SK-N-SH (cell line): Measurements from ENCODE around the gene CPB2. TPM values are rescaled to one million over a fixed set of nuclear protein-coding genes. Genes with fewer than 3 reads are reported as not detected.
A peak's percentile ranks its signal among the peaks of the same experiment; 100 is the strongest.

Source experiments
- CTCF ChIA-PET: fragments of 300-600, 350-600 bp; formaldehyde crosslinking; extraction: SDS; loops from one replicate; lab custom pipeline; 2021; lab: Yijun Ruan, JAX
- POLR2A ChIA-PET: fragments of 350-600 bp; sonication (Branson Sonifier 250); formaldehyde crosslinking; extraction: SDS; loops from one replicate; lab custom pipeline; 2020; ENCODE audit warnings: antibody characterized with exemption, inconsistent platforms; lab: Yijun Ruan, JAX
- DNase-seq: peaks from one replicate; pipeline ENCODE4 v3.0.0; 2012
- H2AFZ ChIP-seq: fragments of 200-600 bp; sonication (generic); 2 replicates; pipeline ENCODE4 v1.8.1; 2016; ENCODE audit warnings: antibody characterized with exemption, mild to moderate bottlenecking, low read depth
- H3F3A ChIP-seq: fragments of 200-600 bp; sonication (generic); replicated peaks from 2 replicates; pipeline ENCODE3; 2016; ENCODE audit warnings: antibody characterized with exemption, mild to moderate bottlenecking; ENCODE audit not compliant: insufficient read depth
- H3K27ac ChIP-seq, 2 experiments: fragments of 200-500 bp in 1 of 2; fragments of 200-600 bp in 1 of 2; sonication (Bioruptor generic) in 1 of 2; sonication (generic), shearing (Covaris generic) in 1 of 2; 2 replicates each; pipeline versions ENCODE4 v1.5.1 to v1.6.1; 2014 to 2016; ENCODE audit warnings: low read depth in 2 of 2, inconsistent platforms in 1 of 2, low read length in 1 of 2, mild to moderate bottlenecking in 1 of 2, mixed read lengths in 1 of 2
- H3K27me3 ChIP-seq: fragments of 200-600 bp; sonication (generic), shearing (Covaris generic); 2 replicates; pipeline ENCODE4 v1.6.1; 2016; ENCODE audit warnings: mixed run types; ENCODE audit not compliant: insufficient read depth
- H3K36me3 ChIP-seq, 2 experiments: fragments of 200-500 bp in 1 of 2; fragments of 200-600 bp in 1 of 2; sonication (Bioruptor generic) in 1 of 2; sonication (generic) in 1 of 2; replicated peaks in 1 of 2; 2 replicates each; pipeline versions ENCODE3 to v1.5.1; 2014 to 2016; ENCODE audit warnings: low read length in 1 of 2, mild to moderate bottlenecking in 1 of 2; ENCODE audit not compliant: insufficient read depth in 2 of 2, control insufficient read depth in 1 of 2
- H3K4me1 ChIP-seq, 2 experiments: fragments of 200-500 bp in 1 of 2; fragments of 200-600 bp in 1 of 2; sonication (Bioruptor generic) in 1 of 2; sonication (generic), shearing (Covaris generic) in 1 of 2; 2 replicates each; pipeline versions ENCODE4 v1.5.1 to v1.6.1; 2014 to 2016; ENCODE audit warnings: low read depth in 1 of 2, low read length in 1 of 2, mixed run types in 1 of 2; ENCODE audit not compliant: insufficient read depth in 2 of 2, control insufficient read depth in 1 of 2
- H3K4me2 ChIP-seq: fragments of 200-600 bp; sonication (generic), shearing (Covaris generic); 2 replicates; pipeline ENCODE4 v1.6.1; 2017; ENCODE audit warnings: mixed run types
- H3K4me3 ChIP-seq, 2 experiments: fragments of 200-500 bp in 1 of 2; fragments of 200-600 bp in 1 of 2; sonication (Bioruptor generic) in 1 of 2; sonication (generic), shearing (Covaris generic) in 1 of 2; 2 replicates each; pipeline versions ENCODE4 v1.5.1 to v1.8.1; 2014 to 2016; ENCODE audit warnings: low read depth in 2 of 2, inconsistent platforms in 1 of 2, low read length in 1 of 2, mild to moderate bottlenecking in 1 of 2, mixed read lengths in 1 of 2, moderate library complexity in 1 of 2
- H3K79me2 ChIP-seq: fragments of 200-600 bp; sonication (generic); 2 replicates; pipeline ENCODE4 v1.8.1; 2017; ENCODE audit warnings: mild to moderate bottlenecking; ENCODE audit not compliant: insufficient read depth
- H3K9ac ChIP-seq: fragments of 200-600 bp; sonication (generic); 2 replicates; pipeline ENCODE4 v1.6.1; 2017; ENCODE audit warnings: mixed run types
- H3K9me2 ChIP-seq: fragments of 200-600 bp; sonication (generic); 2 replicates; pipeline ENCODE4 v1.6.1; 2017; ENCODE audit warnings: mixed run types
- H3K9me3 ChIP-seq: fragments of 200-600 bp; sonication (generic); 2 replicates; pipeline ENCODE4 v1.6.1; 2017; ENCODE audit warnings: mixed run types, mild to moderate bottlenecking, moderate library complexity
- H4K20me1 ChIP-seq: fragments of 200-600 bp; sonication (generic); 2 replicates; pipeline ENCODE4 v1.6.1; 2017; ENCODE audit warnings: mild to moderate bottlenecking, mixed run types; ENCODE audit not compliant: insufficient read depth
- CHD2 ChIP-seq: fragments of 150-350 bp; IDR thresholded peaks from 2 replicates; pipeline ENCODE4 v1.6.1; 2018; ENCODE audit warnings: low read length; ENCODE audit not compliant: partially characterized antibody
- EP300 ChIP-seq, 2 experiments: IDR thresholded peaks; 2 replicates each; pipeline versions ENCODE4 v1.4.0 to v1.6.1; 2012; ENCODE audit warnings: borderline replicate concordance in 1 of 2, low read depth in 1 of 2, low read length in 1 of 2
- EZH2phosphoT487 ChIP-seq: fragments of 200-600 bp; sonication (generic); IDR thresholded peaks from 2 replicates; pipeline ENCODE4 v1.6.1; 2017; ENCODE audit warnings: low read depth, mixed run types, mild to moderate bottlenecking, antibody characterized with exemption, moderate library complexity, borderline replicate concordance
- MEF2A ChIP-seq: IDR thresholded peaks from 2 replicates; pipeline ENCODE4 v1.4.0; 2012; ENCODE audit warnings: low read depth, borderline replicate concordance
- NFIC ChIP-seq: IDR thresholded peaks from 2 replicates; pipeline ENCODE4 v1.4.0; 2012; ENCODE audit warnings: borderline replicate concordance
- POLR2AphosphoS5 ChIP-seq: IDR thresholded peaks from 2 replicates; pipeline ENCODE4 v1.6.1; 2012; ENCODE audit warnings: low read depth, low read length
- RCOR1 ChIP-seq: fragments of 150-350 bp; IDR thresholded peaks from 2 replicates; pipeline ENCODE4 v1.6.1; 2017; ENCODE audit warnings: antibody characterized with exemption, low read length
- RFX5 ChIP-seq: IDR thresholded peaks from 2 replicates; pipeline ENCODE4 v1.6.1; 2012; ENCODE audit warnings: mild to moderate bottlenecking, improper control_type of control experiment, low read length
- SIN3A ChIP-seq: IDR thresholded peaks from 2 replicates; pipeline ENCODE4 v1.6.1; 2012; ENCODE audit warnings: low read depth, mild to moderate bottlenecking, low read length, moderate library complexity, borderline replicate concordance
- TAF1 ChIP-seq: IDR thresholded peaks from 2 replicates; pipeline ENCODE4 v1.6.1; 2012; ENCODE audit warnings: low read depth, mild to moderate bottlenecking, low read length, moderate library complexity, borderline replicate concordance
- WGBS: methylation state at CpG from one replicate; pipeline ENCODE4 v1.1.6; 2017; ENCODE audit warnings: low lambda C conversion rate; 5-methylcytosine and 5-hydroxymethylcytosine counted together
- polyA plus RNA-seq, 3 experiments: library from polyadenylated mRNA; depleted of rRNA; stranded (reverse); fragments of >200 nt; gene quantifications; 2 replicates each; pipeline ENCODE4 v1.2.3, GENCODE V29; 2012
- TF ChIP-seq, protein P1 (sequence below): IDR thresholded peaks from 2 replicates; pipeline ENCODE4 v1.6.1; 2012; ENCODE audit warnings: mild to moderate bottlenecking, low read depth, low read length, moderate library complexity
- TF ChIP-seq, protein P2 (sequence below): fragments of 200-600 bp; sonication (generic); IDR thresholded peaks from 2 replicates; pipeline ENCODE4 v1.6.1; 2017; ENCODE audit warnings: antibody characterized with exemption, mild to moderate bottlenecking, moderate library complexity
- TF ChIP-seq, protein P3 (sequence below): IDR thresholded peaks from 2 replicates; pipeline ENCODE4 v1.4.0; 2012; ENCODE audit warnings: low read depth, borderline replicate concordance

CPB2 gene
- polyA plus RNA-seq, 1 of the 3 experiments (the other 2 are of a cell fraction), result not detected

DNA sequence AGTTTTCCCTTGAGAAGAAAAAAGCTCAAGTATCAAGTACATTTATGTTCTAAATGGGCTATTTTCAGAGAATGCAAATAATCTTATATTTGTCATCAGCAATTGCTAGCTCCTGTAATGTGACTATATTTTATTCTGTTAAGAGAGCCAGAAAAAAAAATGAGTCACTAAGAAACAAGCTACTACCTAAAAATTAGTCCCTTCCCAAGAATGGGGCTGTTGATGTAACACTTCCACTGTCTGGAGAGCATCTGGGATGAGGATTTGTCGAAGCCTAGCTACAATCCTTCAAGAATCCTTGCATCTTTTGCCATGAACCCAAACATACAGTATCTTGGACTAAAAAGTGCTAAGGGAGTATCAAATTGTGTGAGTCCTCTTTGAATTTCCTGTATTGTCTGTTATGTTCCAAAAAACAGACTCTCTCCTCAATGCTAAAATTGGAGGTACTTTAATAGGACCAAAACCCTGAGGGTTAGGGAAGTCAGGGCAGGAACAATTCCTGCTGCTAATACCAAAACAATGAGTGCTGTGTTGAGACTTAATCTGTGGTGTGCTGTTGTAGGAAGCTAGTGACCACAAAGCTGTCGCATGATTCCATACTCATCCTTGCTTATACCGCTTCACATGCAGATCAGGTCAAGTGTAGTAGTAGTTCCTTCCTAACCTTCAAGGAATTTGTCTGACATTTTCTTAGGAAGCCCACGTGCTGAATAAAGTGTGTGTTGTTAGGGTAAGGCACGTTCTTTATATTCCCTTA is 47.4 kb downstream of the CPB2 start (continued):
- TF ChIP-seq, protein P1, sequence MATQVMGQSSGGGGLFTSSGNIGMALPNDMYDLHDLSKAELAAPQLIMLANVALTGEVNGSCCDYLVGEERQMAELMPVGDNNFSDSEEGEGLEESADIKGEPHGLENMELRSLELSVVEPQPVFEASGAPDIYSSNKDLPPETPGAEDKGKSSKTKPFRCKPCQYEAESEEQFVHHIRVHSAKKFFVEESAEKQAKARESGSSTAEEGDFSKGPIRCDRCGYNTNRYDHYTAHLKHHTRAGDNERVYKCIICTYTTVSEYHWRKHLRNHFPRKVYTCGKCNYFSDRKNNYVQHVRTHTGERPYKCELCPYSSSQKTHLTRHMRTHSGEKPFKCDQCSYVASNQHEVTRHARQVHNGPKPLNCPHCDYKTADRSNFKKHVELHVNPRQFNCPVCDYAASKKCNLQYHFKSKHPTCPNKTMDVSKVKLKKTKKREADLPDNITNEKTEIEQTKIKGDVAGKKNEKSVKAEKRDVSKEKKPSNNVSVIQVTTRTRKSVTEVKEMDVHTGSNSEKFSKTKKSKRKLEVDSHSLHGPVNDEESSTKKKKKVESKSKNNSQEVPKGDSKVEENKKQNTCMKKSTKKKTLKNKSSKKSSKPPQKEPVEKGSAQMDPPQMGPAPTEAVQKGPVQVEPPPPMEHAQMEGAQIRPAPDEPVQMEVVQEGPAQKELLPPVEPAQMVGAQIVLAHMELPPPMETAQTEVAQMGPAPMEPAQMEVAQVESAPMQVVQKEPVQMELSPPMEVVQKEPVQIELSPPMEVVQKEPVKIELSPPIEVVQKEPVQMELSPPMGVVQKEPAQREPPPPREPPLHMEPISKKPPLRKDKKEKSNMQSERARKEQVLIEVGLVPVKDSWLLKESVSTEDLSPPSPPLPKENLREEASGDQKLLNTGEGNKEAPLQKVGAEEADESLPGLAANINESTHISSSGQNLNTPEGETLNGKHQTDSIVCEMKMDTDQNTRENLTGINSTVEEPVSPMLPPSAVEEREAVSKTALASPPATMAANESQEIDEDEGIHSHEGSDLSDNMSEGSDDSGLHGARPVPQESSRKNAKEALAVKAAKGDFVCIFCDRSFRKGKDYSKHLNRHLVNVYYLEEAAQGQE, result no peak

DNA sequence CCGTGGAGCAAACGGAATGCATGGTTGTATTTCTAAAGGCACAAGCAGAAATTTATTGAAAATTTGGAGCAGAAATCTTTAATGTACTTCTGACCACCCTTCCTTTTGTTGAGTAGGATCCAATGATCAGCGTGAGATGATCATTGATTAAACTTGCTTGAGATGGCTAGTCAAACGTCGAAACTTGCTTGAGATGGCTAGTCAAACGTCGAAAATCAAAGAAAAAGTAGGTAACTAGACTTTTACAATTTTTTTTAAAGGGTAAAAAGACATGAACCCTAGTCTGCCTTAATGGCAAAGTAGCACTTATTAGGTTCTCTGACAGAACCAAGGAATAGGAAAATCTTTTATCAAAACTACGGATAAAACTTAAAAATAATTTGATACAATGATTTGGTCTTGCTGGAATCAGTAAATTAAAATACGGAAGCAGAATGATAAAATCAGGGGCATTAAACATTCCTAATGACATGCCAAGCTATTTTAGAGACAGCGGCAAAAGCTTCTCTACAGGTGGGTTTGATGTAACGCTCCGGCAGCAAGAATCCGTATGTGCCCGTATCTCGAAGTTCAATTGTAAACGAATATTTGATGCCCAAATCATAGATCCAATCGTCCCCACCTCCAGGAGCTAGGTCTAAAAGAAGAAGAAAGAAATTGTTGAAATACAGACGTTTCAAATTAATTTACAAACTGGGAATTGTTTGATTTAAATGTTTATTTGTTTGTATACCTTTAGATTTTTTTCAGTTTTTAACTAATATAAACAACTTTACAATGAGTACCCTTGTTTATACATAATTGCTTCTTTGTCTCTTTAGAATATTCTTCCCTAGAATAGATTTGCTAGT is 51.4 kb downstream of the CPB2 start:
- POLR2A ChIA-PET, result interaction anchor here (0.7 kb wide), 1 partner anchor 11 kb away, joined by 3 read pairs; no protein-coding TSS in a partner anchor
- peak overlapping the region; percentile 28 to 93; a peak in 3 of 4 replicates for H3K27ac ChIP-seq

More for the DNA sequence above, 51.4 kb downstream of the CPB2 start:
- WGBS, result 7% methylated on average over 18 of the region's 18 CpGs
- Histone ChIP-seq H3F3A (peaks cover 6% of the 10 kb centered on the region), H2AFZ (peak overlapping the region; percentile 100), H3K36me3 (no peaks in the 10 kb centered on the region), H3K79me2 (peaks cover 46% of the 10 kb centered on the region), H3K9ac (peak overlapping the region; percentile 95), H3K9me3 (no peaks in the 10 kb centered on the region), H3K4me1 (peaks cover 4 to 17% of the 10 kb centered on the region in 2 experiments; a peak in 2 of 4 replicates), H3K4me2 (peak overlapping the region; percentile 86), H3K9me2 (no peaks in the 10 kb centered on the region), H3K27me3 (no peaks in the 10 kb centered on the region), H3K4me3 (peak overlapping the region; percentile 97), H4K20me1 (peaks cover 21% of the 10 kb centered on the region)
- peak; percentile 11 for DNase-seq
- TF ChIP-seq RCOR1 (no peak), POLR2AphosphoS5 (no peak), EZH2phosphoT487 (no peak), TAF1 (no peak), NFIC (no peak), SIN3A (no peak), CHD2 (no peak), EP300 (IDR thresholded peaks at IDR 0.05; ENCODE audit: borderline replicate concordance in 1 of 2, low read depth in 1 of 2, low read length in 1 of 2) (no peak), RFX5 (no peak), MEF2A (no peak)
- TF ChIP-seq, protein P2, sequence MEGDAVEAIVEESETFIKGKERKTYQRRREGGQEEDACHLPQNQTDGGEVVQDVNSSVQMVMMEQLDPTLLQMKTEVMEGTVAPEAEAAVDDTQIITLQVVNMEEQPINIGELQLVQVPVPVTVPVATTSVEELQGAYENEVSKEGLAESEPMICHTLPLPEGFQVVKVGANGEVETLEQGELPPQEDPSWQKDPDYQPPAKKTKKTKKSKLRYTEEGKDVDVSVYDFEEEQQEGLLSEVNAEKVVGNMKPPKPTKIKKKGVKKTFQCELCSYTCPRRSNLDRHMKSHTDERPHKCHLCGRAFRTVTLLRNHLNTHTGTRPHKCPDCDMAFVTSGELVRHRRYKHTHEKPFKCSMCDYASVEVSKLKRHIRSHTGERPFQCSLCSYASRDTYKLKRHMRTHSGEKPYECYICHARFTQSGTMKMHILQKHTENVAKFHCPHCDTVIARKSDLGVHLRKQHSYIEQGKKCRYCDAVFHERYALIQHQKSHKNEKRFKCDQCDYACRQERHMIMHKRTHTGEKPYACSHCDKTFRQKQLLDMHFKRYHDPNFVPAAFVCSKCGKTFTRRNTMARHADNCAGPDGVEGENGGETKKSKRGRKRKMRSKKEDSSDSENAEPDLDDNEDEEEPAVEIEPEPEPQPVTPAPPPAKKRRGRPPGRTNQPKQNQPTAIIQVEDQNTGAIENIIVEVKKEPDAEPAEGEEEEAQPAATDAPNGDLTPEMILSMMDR, result no peak
- TF ChIP-seq, protein P3, sequence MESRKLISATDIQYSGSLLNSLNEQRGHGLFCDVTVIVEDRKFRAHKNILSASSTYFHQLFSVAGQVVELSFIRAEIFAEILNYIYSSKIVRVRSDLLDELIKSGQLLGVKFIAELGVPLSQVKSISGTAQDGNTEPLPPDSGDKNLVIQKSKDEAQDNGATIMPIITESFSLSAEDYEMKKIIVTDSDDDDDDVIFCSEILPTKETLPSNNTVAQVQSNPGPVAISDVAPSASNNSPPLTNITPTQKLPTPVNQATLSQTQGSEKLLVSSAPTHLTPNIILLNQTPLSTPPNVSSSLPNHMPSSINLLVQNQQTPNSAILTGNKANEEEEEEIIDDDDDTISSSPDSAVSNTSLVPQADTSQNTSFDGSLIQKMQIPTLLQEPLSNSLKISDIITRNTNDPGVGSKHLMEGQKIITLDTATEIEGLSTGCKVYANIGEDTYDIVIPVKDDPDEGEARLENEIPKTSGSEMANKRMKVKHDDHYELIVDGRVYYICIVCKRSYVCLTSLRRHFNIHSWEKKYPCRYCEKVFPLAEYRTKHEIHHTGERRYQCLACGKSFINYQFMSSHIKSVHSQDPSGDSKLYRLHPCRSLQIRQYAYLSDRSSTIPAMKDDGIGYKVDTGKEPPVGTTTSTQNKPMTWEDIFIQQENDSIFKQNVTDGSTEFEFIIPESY, result no peak
- CTCF ChIA-PET, result interaction anchor here (0.5 to 1.5 kb wide), 3 partner anchors 19 to 73 kb away, joined by 3 to 7 read pairs (median 4); no protein-coding TSS in a partner anchor
